GM12878 (cell line): Measurements from ENCODE around the gene MRPS18B. TPM values are rescaled to one million over a fixed set of nuclear protein-coding genes. Genes with fewer than 3 reads are reported as not detected.

Experiments used
- ATF7 ChIP-seq: fragments of 450-650 bp; IDR thresholded peaks from 2 replicates; pipeline ENCODE4 v1.6.1; 2016; ENCODE audit warnings: low read depth, mild to moderate bottlenecking
- CHD2 ChIP-seq: IDR thresholded peaks from 2 replicates; pipeline ENCODE4 v1.6.1; 2011; ENCODE audit warnings: low read depth, low read length, improper control_type of control experiment, borderline replicate concordance
- CREM ChIP-seq: IDR thresholded peaks from 2 replicates; pipeline ENCODE4 v1.6.1; 2014; ENCODE audit warnings: antibody characterized with exemption, low read depth
- EGR1 ChIP-seq, 2 experiments: IDR thresholded peaks; 1 replicate in 1 of 2; 2 replicates in 1 of 2; pipeline ENCODE4 v1.6.1; 2011 to 2012; ENCODE audit warnings: low read depth in 2 of 2, low read length in 2 of 2, borderline replicate concordance in 1 of 2, mild to moderate bottlenecking in 1 of 2, moderate library complexity in 1 of 2
- KLF5 ChIP-seq: fragments of 450-650 bp; IDR thresholded peaks from 2 replicates; pipeline ENCODE4 v1.6.1; 2014; ENCODE audit warnings: mild to moderate bottlenecking; ENCODE audit not compliant: partially characterized antibody
- MAX ChIP-seq: IDR thresholded peaks from 2 replicates; pipeline ENCODE4 v1.6.1; 2012; ENCODE audit warnings: low read depth, low read length, improper control_type of control experiment
- MTA2 ChIP-seq: fragments of 450-650 bp; IDR thresholded peaks from 2 replicates; pipeline ENCODE4 v1.6.1; 2016; ENCODE audit warnings: low read depth, mild to moderate bottlenecking, moderate library complexity
- MYC ChIP-seq: IDR thresholded peaks from 2 replicates; pipeline ENCODE4 v1.6.1; 2011; ENCODE audit warnings: mild to moderate bottlenecking, low read length, moderate library complexity, inconsistent platforms; ENCODE audit not compliant: insufficient read depth, insufficient replicate concordance, insufficient read length, severe bottlenecking
- PAX8 ChIP-seq: fragments of 450-650 bp; IDR thresholded peaks from 2 replicates; pipeline ENCODE4 v1.6.1; 2017; ENCODE audit warnings: mild to moderate bottlenecking, moderate library complexity
- RUNX3 ChIP-seq: IDR thresholded peaks from 2 replicates; pipeline ENCODE4 v1.6.1; 2012; ENCODE audit warnings: low read length, inconsistent platforms
- SKIL ChIP-seq: fragments of 450-650 bp; IDR thresholded peaks from 2 replicates; pipeline ENCODE4 v1.6.1; 2017; ENCODE audit warnings: mild to moderate bottlenecking, low read depth, inconsistent platforms; ENCODE audit not compliant: poor library complexity, severe bottlenecking
- SMAD5 ChIP-seq: IDR thresholded peaks from 2 replicates; pipeline ENCODE4 v1.6.1; 2016; ENCODE audit warnings: antibody characterized with exemption, low read depth
- SMC3 ChIP-seq: IDR thresholded peaks from 2 replicates; pipeline ENCODE4 v1.6.1; 2011; ENCODE audit warnings: low read length, improper control_type of control experiment, borderline replicate concordance
- SREBF1 ChIP-seq: IDR thresholded peaks from 2 replicates; pipeline ENCODE4 v1.6.1; 2012; ENCODE audit warnings: mild to moderate bottlenecking, low read length
- polyA plus RNA-seq, 11 experiments: library from polyadenylated mRNA; depleted of rRNA in 4 of 11; unstranded in 6 of 11; stranded (reverse) in 5 of 11; fragments of >200 nt; fragmentation: Nextera tagmentation in 4 of 11; fragmentation: Illumina TruSeq in 1 of 11; extraction: Ambion mirVana in 4 of 11; extraction: Trizol in 1 of 11; gene quantifications; 1 replicate in 1 of 11; 2 replicates in 10 of 11; pipeline versions ENCODE4 v1.2.1 to v1.2.3, GENCODE V29; 2011 to 2016; ENCODE audit warnings: inconsistent platforms in 2 of 11, missing spikeins in 2 of 11, low read depth in 1 of 11
- total RNA-seq, 4 experiments: library from RNA; depleted of rRNA in 3 of 4; stranded (reverse); fragments of >200 nt in 3 of 4; fragmentation: Illumina TruSeq in 1 of 4; extraction: Trizol in 1 of 4; gene quantifications; 2 replicates each; pipeline versions ENCODE4 v1.2.1 to v1.2.3, GENCODE V29; 2013 to 2021
- TF ChIP-seq, protein P1 (sequence below): fragments of 150-350 bp; IDR thresholded peaks from 2 replicates; pipeline ENCODE4 v1.6.1; 2014; ENCODE audit warnings: mild to moderate bottlenecking, low read depth, low read length
- TF ChIP-seq, protein P2 (sequence below): IDR thresholded peaks from 2 replicates; pipeline ENCODE4 v1.6.1; 2012; ENCODE audit warnings: low read depth, low read length, improper control_type of control experiment
- TF ChIP-seq, protein P3 (sequence below): fragments of 450-650 bp; IDR thresholded peaks from 2 replicates; pipeline ENCODE4 v1.6.1; 2017; ENCODE audit warnings: mild to moderate bottlenecking, moderate library complexity
- TF ChIP-seq, protein P4 (sequence below): fragments of 450-650 bp; IDR thresholded peaks from 2 replicates; pipeline ENCODE4 v1.6.1; 2017; ENCODE audit warnings: low read depth, mild to moderate bottlenecking, moderate library complexity

Gene MRPS18B
- total and polyA plus RNA-seq, 10 of the 15 experiments (the other 5 are each of a cell fraction or from before 2014, with no cell fraction given) = 80.9 to 259 (median 140) TPM

- TF ChIP-seq, protein P1, sequence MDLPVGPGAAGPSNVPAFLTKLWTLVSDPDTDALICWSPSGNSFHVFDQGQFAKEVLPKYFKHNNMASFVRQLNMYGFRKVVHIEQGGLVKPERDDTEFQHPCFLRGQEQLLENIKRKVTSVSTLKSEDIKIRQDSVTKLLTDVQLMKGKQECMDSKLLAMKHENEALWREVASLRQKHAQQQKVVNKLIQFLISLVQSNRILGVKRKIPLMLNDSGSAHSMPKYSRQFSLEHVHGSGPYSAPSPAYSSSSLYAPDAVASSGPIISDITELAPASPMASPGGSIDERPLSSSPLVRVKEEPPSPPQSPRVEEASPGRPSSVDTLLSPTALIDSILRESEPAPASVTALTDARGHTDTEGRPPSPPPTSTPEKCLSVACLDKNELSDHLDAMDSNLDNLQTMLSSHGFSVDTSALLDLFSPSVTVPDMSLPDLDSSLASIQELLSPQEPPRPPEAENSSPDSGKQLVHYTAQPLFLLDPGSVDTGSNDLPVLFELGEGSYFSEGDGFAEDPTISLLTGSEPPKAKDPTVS = no peak; the same call in 1 of the 2 replicates
- peak; percentile 78 for TF ChIP-seq ATF7
- TF ChIP-seq, protein P2, sequence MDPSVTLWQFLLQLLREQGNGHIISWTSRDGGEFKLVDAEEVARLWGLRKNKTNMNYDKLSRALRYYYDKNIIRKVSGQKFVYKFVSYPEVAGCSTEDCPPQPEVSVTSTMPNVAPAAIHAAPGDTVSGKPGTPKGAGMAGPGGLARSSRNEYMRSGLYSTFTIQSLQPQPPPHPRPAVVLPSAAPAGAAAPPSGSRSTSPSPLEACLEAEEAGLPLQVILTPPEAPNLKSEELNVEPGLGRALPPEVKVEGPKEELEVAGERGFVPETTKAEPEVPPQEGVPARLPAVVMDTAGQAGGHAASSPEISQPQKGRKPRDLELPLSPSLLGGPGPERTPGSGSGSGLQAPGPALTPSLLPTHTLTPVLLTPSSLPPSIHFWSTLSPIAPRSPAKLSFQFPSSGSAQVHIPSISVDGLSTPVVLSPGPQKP = peak; percentile 89
- no peak for TF ChIP-seq SREBF1
- TF ChIP-seq, protein P3, sequence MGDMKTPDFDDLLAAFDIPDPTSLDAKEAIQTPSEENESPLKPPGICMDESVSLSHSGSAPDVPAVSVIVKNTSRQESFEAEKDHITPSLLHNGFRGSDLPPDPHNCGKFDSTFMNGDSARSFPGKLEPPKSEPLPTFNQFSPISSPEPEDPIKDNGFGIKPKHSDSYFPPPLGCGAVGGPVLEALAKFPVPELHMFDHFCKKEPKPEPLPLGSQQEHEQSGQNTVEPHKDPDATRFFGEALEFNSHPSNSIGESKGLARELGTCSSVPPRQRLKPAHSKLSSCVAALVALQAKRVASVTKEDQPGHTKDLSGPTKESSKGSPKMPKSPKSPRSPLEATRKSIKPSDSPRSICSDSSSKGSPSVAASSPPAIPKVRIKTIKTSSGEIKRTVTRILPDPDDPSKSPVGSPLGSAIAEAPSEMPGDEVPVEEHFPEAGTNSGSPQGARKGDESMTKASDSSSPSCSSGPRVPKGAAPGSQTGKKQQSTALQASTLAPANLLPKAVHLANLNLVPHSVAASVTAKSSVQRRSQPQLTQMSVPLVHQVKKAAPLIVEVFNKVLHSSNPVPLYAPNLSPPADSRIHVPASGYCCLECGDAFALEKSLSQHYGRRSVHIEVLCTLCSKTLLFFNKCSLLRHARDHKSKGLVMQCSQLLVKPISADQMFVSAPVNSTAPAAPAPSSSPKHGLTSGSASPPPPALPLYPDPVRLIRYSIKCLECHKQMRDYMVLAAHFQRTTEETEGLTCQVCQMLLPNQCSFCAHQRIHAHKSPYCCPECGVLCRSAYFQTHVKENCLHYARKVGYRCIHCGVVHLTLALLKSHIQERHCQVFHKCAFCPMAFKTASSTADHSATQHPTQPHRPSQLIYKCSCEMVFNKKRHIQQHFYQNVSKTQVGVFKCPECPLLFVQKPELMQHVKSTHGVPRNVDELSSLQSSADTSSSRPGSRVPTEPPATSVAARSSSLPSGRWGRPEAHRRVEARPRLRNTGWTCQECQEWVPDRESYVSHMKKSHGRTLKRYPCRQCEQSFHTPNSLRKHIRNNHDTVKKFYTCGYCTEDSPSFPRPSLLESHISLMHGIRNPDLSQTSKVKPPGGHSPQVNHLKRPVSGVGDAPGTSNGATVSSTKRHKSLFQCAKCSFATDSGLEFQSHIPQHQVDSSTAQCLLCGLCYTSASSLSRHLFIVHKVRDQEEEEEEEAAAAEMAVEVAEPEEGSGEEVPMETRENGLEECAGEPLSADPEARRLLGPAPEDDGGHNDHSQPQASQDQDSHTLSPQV = peak; percentile 33; the same call in 1 of the 2 replicates
- 0 out of 2 replicates have a peak, but pooled peaks have one; percentile 48 for TF ChIP-seq MTA2
- TF ChIP-seq, protein P4, sequence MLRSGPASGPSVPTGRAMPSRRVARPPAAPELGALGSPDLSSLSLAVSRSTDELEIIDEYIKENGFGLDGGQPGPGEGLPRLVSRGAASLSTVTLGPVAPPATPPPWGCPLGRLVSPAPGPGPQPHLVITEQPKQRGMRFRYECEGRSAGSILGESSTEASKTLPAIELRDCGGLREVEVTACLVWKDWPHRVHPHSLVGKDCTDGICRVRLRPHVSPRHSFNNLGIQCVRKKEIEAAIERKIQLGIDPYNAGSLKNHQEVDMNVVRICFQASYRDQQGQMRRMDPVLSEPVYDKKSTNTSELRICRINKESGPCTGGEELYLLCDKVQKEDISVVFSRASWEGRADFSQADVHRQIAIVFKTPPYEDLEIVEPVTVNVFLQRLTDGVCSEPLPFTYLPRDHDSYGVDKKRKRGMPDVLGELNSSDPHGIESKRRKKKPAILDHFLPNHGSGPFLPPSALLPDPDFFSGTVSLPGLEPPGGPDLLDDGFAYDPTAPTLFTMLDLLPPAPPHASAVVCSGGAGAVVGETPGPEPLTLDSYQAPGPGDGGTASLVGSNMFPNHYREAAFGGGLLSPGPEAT = peak; percentile 77; the same call in 1 of the 2 replicates
- TF ChIP-seq MYC = peak; percentile 87
- no peak for TF ChIP-seq CHD2
- no peak for TF ChIP-seq SMC3
- TF ChIP-seq PAX8 = peak; percentile 43
- peak; percentile 91 for TF ChIP-seq MAX
- TF ChIP-seq SKIL = peak; percentile 24
- no peak; the same call in 1 of the 2 replicates for TF ChIP-seq CREM
- TF ChIP-seq RUNX3 = peak; percentile 24; the same call in 1 of the 2 replicates
- TF ChIP-seq EGR1 (IDR thresholded peaks at IDR 0.05; ENCODE audit: borderline replicate concordance in 1 of 2, low read depth in 2 of 2, low read length in 2 of 2) = peak in 1 of 2 experiments; percentile 44; a peak in 1 of 3 replicates
- peak; percentile 98 for TF ChIP-seq SMAD5
- peak; percentile 35 for TF ChIP-seq KLF5
Observed at GRCh38 chr6:30617565-30618269, at the start of gene MRPS18B (continued).
